MM.1S (cell line): Measurements from ENCODE around the gene ASB2.

Experiments used
- EZH2 ChIP-seq: fragments of 300-600 bp; sonication (generic); optimal IDR thresholded peaks from 2 replicates; pipeline ENCODE3; 2017; ENCODE audit warnings: low read depth, mild to moderate bottlenecking, antibody characterized with exemption, low read length, mixed read lengths
- EZH2phosphoT487 ChIP-seq: fragments of 300-600 bp; sonication (generic); IDR thresholded peaks from 2 replicates; pipeline ENCODE4 v1.6.1; 2018; ENCODE audit warnings: antibody characterized with exemption, low read length
- TF ChIP-seq, protein P1 (sequence below): fragments of 300-600 bp; sonication (generic); IDR thresholded peaks from 2 replicates; pipeline ENCODE4 v1.5.1; 2016; ENCODE audit warnings: antibody characterized with exemption, low read length, mixed read lengths

- TF ChIP-seq, protein P1, sequence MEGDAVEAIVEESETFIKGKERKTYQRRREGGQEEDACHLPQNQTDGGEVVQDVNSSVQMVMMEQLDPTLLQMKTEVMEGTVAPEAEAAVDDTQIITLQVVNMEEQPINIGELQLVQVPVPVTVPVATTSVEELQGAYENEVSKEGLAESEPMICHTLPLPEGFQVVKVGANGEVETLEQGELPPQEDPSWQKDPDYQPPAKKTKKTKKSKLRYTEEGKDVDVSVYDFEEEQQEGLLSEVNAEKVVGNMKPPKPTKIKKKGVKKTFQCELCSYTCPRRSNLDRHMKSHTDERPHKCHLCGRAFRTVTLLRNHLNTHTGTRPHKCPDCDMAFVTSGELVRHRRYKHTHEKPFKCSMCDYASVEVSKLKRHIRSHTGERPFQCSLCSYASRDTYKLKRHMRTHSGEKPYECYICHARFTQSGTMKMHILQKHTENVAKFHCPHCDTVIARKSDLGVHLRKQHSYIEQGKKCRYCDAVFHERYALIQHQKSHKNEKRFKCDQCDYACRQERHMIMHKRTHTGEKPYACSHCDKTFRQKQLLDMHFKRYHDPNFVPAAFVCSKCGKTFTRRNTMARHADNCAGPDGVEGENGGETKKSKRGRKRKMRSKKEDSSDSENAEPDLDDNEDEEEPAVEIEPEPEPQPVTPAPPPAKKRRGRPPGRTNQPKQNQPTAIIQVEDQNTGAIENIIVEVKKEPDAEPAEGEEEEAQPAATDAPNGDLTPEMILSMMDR, result no peak
- TF ChIP-seq EZH2, result no peak
- TF ChIP-seq EZH2phosphoT487, result no peak
Observed at GRCh38 chr14:93970965-93971634, 5.3 kb downstream of the ASB2 start.
